Measurements from ENCODE around the gene NAV2. TPM values are rescaled to one million over a fixed set of nuclear protein-coding genes. Genes with fewer than 3 reads are reported as not detected.

The NAV2 gene
- total and polyA plus RNA-seq, 2 experiments from 2014 or later: 26.0 to 45.0 TPM

- TF ChIP-seq ZNF462 (CRISPR knock-in tag; IDR thresholded peaks at IDR 0.05): no peak
- TF ChIP-seq POLR2AphosphoS5 (IDR thresholded peaks at IDR 0.05; ENCODE audit: low read depth): no peak
- no peak for TF ChIP-seq ZNF331 (CRISPR knock-in tag; IDR thresholded peaks at IDR 0.05; ENCODE audit: low read depth)
- no peak for TF ChIP-seq STAT1 (IDR thresholded peaks at IDR 0.05; ENCODE audit: unreplicated experiment)
- TF ChIP-seq CREB1 (CRISPR knock-in tag; IDR thresholded peaks at IDR 0.05; ENCODE audit: low read depth): no peak
- no peak for TF ChIP-seq ZNF114 (CRISPR knock-in tag; IDR thresholded peaks at IDR 0.05)
- TF ChIP-seq EZH2 (IDR thresholded peaks at IDR 0.05; ENCODE audit: low read depth, unreplicated experiment): no peak
- TF ChIP-seq JUNB (IDR thresholded peaks at IDR 0.05; ENCODE audit: unreplicated experiment): no peak
Observed at GRCh38 chr11:19966927-19967326, 254.3 kb downstream of the NAV2 start (continued).

- Histone ChIP-seq H3F3A (replicated peaks; ENCODE audit: low read depth) (no peaks in the 10 kb centered on the region), H3K36me3 (ENCODE audit: insufficient read depth) (no peaks in the 10 kb centered on the region), H3K27me3 (ENCODE audit: insufficient read depth) (no peaks in the 10 kb centered on the region), H3K27ac (ENCODE audit: low read depth) (no peak overlapping the region), H3K4me2 (no peak overlapping the region), H3K4me1 (ENCODE audit: insufficient read depth) (no peaks in the 10 kb centered on the region), H3K79me2 (replicated peaks; ENCODE audit: insufficient read depth) (no peaks in the 10 kb centered on the region; the same call in 1 of the 2 replicates), H2AFZ (no peak overlapping the region), H3K9me2 (ENCODE audit: insufficient read depth) (peaks cover 5% of the 10 kb centered on the region; the same call in 1 of the 2 replicates), H3K4me3 (no peak overlapping the region), H4K20me1 (replicated peaks; ENCODE audit: insufficient read depth) (peaks cover 2% of the 10 kb centered on the region; the same call in 1 of the 2 replicates)
- Mint-ChIP-seq H3K27ac (no peak overlapping the region), H3K27me3 (ENCODE audit: insufficient read depth, low read depth, poor library complexity) (no peaks in the 10 kb centered on the region), H3K4me1 (no peaks in the 10 kb centered on the region), H3K36me3 (ENCODE audit: low read depth) (peaks cover 19% of the 10 kb centered on the region), H3K9me3 (no peaks in the 10 kb centered on the region), H3K4me3 (no peak overlapping the region)
- ATAC-seq (no peak), DNase-seq (ENCODE audit: low spot score) (no peak)
- no peak for TF ChIP-seq REST (IDR thresholded peaks at IDR 0.05; ENCODE audit: unreplicated experiment)
- TF ChIP-seq ZNF331 (CRISPR knock-in tag; IDR thresholded peaks at IDR 0.05; ENCODE audit: low read depth): no peak
- no peak for TF ChIP-seq POLR2AphosphoS5 (IDR thresholded peaks at IDR 0.05; ENCODE audit: low read depth)
- TF ChIP-seq ZNF114 (CRISPR knock-in tag; IDR thresholded peaks at IDR 0.05): no peak
- no peak for TF ChIP-seq EZH2phosphoT487 (IDR thresholded peaks at IDR 0.05; ENCODE audit: unreplicated experiment)
- TF ChIP-seq CTCF (conservative IDR thresholded peaks at IDR 0.05; ENCODE audit: low read depth in 2 of 2): no peak
- TF ChIP-seq EZH2 (IDR thresholded peaks at IDR 0.05; ENCODE audit: low read depth, unreplicated experiment): no peak
- TF ChIP-seq ETS1 (IDR thresholded peaks at IDR 0.05): no peak
- no peak for TF ChIP-seq STAT1 (IDR thresholded peaks at IDR 0.05; ENCODE audit: unreplicated experiment)
- TF ChIP-seq NANOG (IDR thresholded peaks at IDR 0.05; ENCODE audit: borderline replicate concordance): no peak
Observed at GRCh38 chr11:19967787-19968186, 255.2 kb downstream of the NAV2 start.

Measured in GM23338 (cell line).